ENCODE measurements around the gene TNFRSF1B.

TNFRSF1B gene

GRCh38 chr1:12249748-12250147 is 83.0 kb downstream of the TNFRSF1B start:
- FAIRE-seq: no peak
- DNase-seq (ENCODE audit: extremely low spot score, insufficient read length, low read depth): no peak

GRCh38 chr1:12251442-12251841 is 84.7 kb downstream of the TNFRSF1B start:
- FAIRE-seq: no peak
- no peak for DNase-seq (ENCODE audit: extremely low spot score, insufficient read length, low read depth)

- FAIRE-seq (no peak), DNase-seq (ENCODE audit: extremely low spot score, insufficient read length, low read depth) (no peak)
Observed at GRCh38 chr1:12255913-12256312, 89.1 kb downstream of the TNFRSF1B start.

- FAIRE-seq (no peak), DNase-seq (ENCODE audit: extremely low spot score, insufficient read length, low read depth) (no peak)
Observed at GRCh38 chr1:12258272-12258671, 91.5 kb downstream of the TNFRSF1B start.
